ENCODE results near the gene RPS6KC1.
"Not testable (repeated sequence)": the region's sequence is repeated elsewhere in the genome, so short reads cannot be mapped to it uniquely, and the experiment has no call there.

- not testable (repeated sequence) for TF ChIP-seq POLR2A, CTCF (IDR thresholded peaks at IDR 0.05)
Observed at GRCh38 chr1:213027024-213027423, 24.0 kb upstream of the RPS6KC1 start.

Data from Peyer's patch (tissue), 4 donors.